HL-60/S4 treated with phorbol 12-myristate 13-acetate at 8.2 ng/mL for 4 days and 3 days (cell line): ENCODE data around the gene PLEKHA1.

Experiments used
- in situ Hi-C: fragments of 300-500 bp; cut with MboI; formaldehyde crosslinking; loops from 2 replicates; pipeline ENCODE4 v1.15.0; 2022; ENCODE audit warnings: low sequenced_read_pairs

Gene PLEKHA1

DNA sequence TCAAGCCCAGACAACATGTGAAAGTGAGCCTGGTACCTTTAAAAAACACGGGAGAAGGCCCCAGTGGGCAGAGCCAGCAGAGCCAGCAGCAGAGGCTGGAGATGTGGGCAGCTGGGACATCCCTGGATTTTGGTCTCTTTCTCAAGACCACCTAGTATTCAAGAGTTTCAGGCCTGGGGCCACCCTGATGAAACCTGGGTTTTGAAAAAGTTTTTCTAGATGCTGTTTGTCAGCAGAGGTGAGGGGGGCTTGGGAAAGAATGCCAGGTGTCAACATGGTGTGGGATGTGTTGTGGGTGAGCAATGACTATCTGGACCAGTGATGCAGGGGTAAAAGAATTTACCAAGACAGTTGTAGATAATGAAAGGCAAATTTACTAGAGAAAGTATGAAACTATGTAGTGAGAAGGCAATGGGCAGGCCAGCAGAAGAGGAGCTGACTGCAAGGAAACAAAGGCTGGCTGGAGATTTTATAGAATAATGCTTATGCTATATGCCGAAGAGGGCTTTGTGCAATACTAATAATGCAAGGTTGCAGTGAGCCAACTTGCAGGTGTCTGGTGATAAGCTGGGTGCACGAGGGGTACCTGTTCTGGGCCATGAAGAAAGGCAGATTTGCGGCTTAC lies 28.1 kb upstream of the PLEKHA1 start:
- in situ Hi-C loops: no loop called here

DNA sequence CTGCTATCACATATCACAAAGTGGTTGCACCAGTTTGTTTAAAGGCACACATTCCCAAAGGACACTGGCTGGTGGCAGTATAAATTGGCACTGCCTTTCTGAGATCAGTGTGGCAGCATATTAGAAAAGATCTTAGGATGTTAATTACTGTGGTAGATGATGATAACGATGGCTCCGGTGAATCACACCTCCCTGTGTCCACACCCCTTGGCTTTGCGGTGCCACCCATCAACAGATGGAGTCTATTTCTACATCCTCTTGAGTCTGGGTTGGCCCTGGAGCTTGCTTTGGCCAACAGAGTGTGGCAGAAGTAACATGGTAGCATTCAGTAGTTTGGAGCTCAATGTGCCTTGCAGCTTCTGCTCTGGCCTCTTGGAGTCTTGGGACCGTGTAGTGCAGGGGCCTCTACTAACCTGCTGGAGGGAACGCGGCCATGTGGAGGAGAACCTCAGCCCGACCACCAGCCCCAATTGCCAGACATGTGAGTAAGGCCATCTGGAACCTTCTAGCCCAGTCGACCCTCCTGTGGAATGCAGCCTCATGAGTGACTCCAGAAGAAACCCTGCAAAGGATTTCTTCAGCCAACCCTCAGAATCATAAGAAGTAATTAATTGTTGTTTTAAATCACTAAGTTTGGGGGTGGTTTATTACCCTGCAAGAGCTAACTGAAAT lies 27.2 kb upstream of the PLEKHA1 start:
- in situ Hi-C loops: no loop called here

DNA sequence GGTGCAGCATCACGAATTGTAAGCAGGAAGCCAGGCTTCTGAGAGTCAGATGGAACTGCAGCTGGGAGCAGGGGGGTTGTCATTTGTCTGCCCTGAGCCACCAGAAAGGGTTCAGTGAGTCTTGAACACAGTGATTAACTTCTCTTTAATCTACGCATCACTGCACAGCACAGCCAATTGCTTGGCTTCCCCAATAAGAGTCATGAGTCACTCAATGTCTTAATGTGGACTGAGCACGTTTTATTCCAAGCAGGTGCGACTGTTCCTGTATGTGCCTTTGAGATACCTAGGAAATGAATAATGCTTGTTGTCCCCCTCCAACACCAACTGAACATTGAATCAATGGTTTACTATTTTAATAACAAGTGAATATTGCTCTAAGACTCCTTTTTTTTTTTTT lies 26.0 kb upstream of the PLEKHA1 start:
- in situ Hi-C loops: no loop called here

DNA sequence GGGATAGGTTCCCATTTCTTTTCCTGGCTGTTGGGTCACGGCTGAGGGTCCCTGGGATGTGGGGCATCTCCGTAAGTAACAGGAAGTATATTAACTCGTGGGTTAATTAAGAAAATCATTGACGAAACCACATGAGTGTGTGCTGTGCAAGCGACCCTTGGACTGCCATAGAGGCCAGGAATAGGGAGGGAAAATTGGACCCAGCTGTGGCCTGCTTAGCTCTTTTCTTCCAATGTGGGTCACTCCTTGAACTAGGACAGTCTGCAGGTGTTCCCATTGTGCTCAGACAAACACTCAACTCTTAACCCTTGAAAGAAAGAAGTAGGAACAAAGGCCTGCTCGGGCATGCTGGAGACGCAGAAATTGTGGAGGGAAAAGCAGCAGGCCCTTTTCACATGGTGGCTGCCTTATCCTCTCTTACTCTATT lies 25.6 kb upstream of the PLEKHA1 start:
- in situ Hi-C loops: no loop called here

DNA sequence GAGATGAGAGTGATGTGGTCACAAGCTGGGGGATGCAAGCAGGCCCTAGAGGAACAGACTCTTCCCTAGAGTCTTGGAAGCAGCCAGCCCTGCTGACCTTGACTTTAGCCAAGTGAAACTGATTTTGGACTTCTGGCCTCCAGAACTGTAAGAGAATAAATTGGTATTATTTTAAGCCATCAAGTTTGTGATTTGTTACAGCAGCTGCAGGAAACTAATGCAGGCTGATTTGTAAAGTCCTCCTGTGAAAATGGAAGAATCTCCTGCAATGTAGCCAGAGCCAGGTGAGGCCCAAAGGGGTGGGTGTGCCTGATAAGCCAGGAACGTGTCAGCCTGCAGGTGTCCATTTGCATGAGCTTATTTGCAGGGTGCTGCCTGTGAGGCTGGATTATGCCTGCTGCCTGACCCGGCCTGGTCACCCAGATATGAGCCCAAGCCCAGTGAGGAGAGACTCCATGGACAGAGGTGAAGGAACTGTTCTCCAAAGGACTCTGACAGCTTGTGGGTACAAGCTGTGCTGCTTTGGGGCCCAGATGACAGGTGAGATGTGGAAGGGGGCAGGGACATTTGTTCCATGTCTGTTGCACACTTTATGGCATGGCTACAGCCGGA lies 24.6 kb upstream of the PLEKHA1 start:
- in situ Hi-C loops: no loop called here

DNA sequence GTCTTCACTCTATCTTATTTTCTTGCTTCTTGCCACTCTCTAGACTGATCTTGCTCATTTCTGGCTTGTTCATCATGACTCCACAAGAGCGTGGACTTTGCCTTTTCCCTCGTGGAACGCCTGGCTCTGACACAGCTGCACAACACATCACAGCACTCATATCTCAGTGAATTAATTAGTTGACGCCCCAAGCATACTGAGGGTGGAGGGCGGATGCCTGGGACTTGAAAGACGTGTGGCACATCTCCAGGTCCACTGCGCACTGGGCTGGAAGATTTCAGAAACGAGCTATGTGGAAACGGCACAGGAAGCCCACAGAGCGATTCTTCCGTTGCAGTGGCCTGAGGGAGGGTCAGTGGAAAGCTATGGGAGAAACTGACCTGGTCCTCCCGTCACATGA lies 23.6 kb upstream of the PLEKHA1 start:
- in situ Hi-C loops: no loop called here

DNA sequence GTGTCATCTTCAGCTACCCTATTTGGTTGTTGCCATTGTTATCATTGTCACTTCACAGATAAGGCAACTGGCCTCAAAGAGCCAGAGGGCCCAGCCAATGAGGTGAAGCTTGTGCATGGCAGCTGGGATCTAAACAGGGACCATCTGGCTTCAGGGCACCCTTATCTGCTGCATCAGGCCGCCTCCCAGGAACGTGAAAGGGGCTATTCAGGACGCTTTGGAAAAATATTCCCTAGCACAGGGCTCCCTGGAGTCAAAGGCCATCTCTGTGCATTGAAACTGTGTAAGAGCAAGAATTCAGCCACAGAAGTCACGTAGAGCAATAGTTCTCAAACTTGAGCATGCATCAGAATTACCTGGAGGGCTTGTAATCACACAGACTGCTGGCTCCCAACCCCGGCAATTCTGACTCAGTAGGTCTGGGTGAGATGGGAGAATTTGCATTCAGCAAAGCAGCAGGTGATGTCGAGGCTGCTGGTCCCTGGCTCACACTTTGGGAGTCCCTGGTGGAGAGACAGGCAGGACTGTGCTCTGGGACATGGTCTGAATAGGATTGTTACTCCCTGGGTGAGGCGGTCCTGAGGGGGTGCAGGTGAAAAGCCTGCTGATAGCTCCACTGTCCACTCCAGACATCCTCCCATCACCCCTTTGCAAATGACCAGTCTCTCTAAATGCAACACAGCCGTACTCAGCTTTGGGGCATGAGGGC lies 21.5 kb upstream of the PLEKHA1 start:
- in situ Hi-C loops: no loop called here

DNA sequence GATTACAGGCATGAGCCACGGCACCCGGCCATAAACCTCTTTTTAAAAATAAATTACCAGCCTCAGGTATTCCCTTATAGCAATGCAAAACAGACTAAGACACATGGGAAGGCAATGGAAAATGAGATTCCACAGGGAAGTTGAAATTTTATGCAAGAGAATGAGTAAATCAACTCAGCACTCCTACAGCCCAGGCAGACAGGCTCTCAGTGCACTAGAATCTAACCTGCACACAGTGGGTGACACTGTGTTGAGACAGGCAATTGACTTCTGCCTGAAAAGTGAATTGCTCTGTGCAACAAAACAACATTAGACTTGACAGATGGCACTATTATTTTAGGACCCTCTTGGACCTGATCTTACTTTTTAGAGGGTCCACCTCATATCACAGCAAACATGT lies 20.1 kb upstream of the PLEKHA1 start:
- in situ Hi-C loops: no loop called here

DNA sequence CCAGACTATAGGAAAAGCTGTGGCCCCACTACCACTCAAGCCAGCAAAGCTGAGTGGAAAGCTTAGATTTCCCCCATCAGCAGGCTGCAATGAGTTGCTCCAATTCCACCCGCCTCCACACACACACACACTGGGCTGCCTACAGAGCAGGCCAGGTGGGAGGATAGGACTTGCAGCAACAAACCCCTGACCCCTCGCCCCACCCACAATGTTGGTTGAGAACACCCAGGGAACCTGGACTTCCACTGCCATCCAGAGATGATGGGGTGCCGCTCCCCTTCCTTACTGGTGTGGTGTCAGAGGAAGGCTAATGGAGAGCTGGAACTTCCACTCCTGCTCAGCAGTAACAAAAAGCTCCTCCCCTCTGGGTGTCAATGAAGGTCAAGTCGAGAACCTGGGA lies 16.8 kb upstream of the PLEKHA1 start:
- in situ Hi-C loops: no loop called here

DNA sequence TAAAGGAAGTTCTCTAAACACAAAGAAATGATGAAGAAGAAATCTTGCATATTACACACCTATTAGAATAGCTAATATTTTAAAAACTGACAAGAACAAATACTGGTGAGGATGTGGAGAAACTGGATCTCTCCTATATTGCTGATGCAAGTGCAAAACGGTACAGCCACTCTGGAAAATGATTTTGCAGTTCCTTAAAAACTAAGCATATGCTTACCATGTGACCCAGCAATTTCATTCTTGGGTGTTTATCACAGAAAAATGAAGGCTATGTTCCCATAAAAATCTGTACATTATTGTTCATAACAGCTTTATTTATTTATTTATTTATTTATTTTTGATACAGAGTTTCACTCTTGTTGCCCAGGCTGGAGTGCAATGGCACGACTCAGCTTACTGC lies 14.9 kb upstream of the PLEKHA1 start:
- in situ Hi-C loops: no loop called here

DNA sequence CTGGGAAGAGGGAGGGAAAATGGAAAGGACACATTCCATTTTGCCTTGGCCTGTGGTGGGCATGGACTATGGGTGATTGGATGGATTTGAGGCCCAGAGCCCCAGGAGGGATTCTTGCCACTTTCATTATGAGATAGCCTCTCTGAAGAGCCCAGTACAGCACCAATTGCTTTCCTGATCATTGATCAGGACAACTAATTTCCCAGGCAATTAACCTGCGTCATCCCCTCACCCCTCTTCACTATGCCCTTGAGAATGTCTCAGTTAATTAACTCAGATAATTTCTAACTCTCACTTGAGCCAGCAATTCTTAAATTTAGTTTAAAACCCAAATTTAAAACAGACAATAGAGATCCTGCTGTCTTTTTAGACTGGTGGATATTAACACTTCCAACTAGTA lies 13.5 kb upstream of the PLEKHA1 start:
- in situ Hi-C loops: no loop called here

DNA sequence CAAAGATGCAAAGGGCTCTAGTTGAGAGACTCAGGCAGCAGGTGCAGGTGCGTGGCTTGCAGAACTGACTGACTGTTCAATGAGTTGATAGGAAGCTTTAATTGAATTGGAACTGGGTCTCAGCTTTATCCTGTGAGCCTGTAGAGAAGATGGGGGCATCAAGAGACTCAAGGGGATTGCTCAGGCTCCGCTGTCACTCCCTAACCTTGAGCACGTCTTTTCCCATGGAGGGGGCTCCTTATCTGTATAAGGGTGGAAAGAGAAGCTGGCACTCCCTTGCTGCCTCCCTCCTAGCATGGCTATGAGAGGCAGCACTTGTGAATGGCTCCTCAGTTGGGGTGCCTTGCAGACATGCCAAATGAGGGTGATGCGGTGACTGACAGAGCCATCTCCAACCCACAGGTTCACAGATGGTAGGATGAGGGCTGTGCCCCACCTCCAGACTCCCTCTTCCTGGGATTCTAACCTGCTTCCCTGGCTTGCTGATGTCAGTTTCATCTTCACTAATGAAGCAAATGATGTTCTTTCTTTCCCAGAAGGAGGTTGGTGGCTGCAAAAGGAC lies 12.4 kb upstream of the PLEKHA1 start:
- in situ Hi-C loops: no loop called here

DNA sequence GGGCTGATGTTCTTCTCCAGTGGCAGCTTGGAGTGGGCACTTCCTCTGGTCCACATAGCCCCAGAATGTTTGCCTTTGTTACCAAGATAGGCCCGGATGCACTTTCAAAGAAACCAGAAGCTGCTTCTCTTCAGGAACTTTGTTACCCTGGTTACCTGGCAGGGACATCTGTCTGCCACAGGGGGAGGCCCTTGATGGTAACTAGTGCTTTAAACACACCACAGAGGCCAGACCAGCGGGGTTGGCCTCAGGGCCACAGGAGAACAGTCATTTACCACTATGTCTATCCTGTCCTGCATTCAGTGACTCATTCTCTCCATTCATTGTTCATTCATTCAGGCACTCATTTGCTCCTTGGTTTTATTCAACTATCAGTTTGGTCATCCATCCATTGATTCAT lies 11.9 kb upstream of the PLEKHA1 start:
- in situ Hi-C loops: no loop called here

DNA sequence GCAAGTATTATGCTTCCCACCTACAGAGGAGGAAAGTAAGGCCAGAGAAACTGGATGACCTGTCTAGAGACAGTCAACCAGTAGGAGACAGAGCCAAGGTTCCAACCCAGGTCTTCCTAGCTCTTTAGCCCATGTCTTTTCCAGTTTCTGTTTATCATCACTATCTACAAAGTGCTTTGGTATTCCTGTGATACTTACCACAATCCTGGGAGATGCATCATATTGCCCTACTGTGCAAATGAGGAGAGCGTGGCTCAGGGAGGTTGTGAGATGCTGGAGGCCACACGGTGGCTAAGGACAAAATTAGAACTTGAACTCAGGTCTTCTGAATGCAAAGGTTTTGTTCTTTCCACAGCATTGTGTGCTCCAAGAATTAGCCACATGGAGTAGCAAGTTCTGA lies 11.2 kb upstream of the PLEKHA1 start:
- in situ Hi-C loops: no loop called here

DNA sequence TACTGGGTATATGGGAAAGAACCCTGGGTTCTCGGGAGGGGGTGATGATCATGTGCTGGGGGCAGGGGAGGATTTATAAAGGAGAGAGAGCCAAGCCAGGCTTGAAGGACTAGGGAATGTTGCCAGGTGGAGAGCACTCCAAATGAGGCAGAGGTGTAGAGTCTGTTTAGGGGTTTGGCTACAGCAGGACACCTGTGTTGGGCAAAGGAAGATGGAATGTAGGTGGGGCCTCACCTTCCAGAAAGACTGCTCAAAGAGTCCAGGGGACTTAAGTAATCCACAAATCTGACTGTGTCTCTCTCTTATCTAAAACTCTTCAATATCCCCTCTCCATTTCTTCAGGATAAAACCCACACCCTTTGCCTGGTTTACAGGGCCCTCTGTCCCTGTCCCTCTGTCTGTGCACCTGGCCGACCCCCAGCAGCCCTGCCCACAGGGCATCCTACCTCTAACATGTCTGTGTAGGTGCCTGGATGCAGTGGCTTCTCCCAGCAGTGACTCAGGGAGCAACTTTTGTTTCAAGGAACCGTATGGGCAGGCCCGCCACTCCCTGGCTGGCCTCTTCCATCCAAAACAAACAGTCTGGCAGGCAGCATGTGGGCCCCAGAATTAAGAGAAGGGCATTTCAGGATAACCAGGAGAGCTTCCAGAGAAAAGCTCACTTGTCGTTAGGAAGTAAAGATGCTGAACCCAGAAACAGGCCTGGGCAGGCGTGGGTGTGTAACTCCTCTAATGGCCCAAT lies 10.6 kb upstream of the PLEKHA1 start:
- in situ Hi-C loops: no loop called here

DNA sequence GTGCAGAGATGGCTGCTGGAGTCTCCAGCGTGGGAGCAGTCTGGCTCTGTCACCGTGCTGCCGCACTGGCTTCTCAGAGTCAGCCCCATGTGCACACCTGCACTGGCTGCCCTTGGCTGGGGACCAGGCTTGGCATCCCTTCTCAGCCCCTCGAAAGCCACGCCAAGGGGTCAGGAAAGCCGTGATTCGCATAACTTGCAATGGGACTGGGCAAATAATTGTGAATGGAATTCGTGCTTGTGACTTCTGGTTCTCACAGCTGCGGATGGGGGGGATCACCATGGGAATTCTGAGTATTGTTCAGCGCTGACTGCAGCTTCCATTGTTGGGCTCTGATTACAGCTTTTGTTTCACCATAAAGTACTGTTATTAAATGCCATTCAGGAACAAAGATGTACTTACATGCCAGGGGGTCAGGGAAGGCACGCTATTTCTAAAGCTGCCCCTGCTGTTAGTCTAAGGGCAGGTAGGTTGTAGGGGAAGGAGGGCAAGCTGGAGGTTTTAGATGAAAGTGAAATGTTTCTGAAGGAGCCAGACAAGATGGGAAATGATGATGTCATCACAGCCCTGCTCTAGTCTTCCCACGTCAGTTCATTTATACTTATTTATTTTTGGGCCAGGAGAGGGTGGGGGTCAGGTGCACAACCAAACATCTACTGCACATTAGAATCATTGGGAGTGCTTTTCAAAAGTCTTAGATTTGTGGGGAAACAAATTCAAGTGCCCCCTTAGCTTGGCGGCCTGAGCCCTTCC lies 5.8 kb upstream of the PLEKHA1 start:
- in situ Hi-C loops: no loop called here

DNA sequence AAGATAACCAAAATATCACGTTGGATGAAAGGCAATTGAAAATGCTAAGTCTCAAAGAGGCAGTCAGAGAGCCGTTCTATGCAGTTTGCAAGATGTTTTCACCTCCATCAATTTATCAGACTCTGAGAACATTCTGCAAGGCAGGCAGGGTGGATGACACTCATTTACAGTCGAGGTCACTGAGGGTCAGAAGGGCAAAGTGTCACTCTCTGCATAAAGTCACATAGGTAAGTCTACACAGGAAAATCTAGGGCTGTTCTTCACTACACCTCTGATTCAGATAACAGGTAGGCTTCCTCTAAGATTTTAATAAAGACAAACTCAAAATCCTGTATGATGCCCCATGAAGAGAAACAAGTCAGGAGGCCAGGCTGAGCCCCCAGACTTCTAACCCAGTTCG lies 1.4 kb upstream of the PLEKHA1 start:
- in situ Hi-C loops: no loop called here

DNA sequence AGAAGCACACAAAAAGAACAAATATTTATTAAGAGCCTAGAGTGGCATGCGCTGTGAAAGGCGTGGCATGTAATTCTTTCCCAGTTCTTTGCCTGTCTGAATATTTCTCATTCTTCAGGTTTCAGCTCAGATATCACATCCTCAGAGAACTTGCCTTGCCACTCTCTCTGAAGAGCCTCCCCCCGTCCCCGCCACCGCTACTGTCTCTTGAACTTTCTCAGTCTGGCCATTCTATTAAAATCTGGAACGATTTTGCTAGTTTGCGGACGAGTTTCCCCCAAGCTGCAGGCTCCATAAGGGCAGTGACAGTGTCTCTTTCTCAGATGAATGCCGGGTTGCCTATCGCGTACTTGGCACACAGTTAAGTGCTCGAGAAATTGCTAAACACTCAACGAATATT lies 787 bp upstream of the PLEKHA1 start:
- in situ Hi-C loops: no loop called here

DNA sequence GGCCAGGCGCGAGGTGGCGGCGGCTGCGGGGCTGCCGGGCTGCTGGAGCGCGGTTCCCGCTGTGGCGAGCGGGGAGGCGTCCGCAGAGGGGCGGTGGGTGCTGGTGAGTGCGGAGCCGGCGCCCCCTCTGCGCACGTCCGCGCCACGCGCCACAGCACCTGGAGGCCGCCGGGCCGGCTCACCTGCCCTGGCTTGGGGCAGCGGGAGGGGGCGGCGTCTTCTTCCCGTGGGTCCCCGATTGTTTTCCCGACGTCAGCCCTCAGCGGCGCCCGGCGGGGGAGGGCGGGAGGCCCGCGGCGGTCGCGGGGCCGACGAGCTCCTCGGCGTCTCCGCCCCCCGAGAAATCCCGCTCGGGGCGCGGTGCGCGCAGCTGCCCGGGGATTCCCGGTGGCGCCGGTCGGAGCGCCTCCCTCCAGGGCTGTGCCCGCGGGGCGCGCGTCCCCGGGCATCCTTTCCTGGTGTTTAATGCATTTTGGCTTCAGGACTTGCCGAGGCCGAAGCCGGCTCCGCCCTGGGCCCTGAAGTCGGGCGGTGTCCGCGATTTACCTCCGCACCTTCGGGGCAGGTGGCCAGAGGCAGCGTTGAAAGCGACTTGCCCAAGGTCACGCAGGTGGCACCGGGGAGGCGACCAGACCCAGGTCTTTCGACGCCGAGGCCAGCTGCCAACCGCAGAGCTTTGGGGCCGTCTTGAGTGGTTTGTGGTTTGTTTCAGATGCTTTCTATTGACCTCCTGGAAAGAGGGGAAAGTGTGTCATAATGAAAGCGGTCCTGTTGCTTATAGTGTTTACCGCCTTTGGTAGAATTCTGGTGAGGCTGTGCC lies 561 bp downstream of the PLEKHA1 start:
- in situ Hi-C loops: no loop called here
